Coronary artery (tissue), 2 donors: ENCODE data around the gene PLPP1.

ENCODE experiments used
- DNase-seq: peaks from one replicate; pipeline ENCODE4 v3.0.0-alpha.2; 2017; ENCODE audit warnings: low spot score
- H3K27ac ChIP-seq, 2 donors: fragments of 200-600 bp; sonication (generic); one replicate each; pipeline ENCODE4 v1.5.1; 2016 to 2019
- H3K4me3 ChIP-seq: fragments of 200-600 bp; sonication (generic); 2 replicates; pipeline ENCODE4 v1.5.1; 2016; ENCODE audit warnings: mild to moderate bottlenecking, moderate library complexity
- TF ChIP-seq, protein P1 (sequence below): fragments of 200-600 bp; sonication (generic); IDR thresholded peaks from one replicate; pipeline ENCODE4 v1.5.1; 2019; ENCODE audit warnings: antibody characterized with exemption

Gene PLPP1

GRCh38 chr5:55441107-55441771 lies 93.5 kb downstream of the PLPP1 start:
- DNase-seq: no peak
- TF ChIP-seq, protein P1, sequence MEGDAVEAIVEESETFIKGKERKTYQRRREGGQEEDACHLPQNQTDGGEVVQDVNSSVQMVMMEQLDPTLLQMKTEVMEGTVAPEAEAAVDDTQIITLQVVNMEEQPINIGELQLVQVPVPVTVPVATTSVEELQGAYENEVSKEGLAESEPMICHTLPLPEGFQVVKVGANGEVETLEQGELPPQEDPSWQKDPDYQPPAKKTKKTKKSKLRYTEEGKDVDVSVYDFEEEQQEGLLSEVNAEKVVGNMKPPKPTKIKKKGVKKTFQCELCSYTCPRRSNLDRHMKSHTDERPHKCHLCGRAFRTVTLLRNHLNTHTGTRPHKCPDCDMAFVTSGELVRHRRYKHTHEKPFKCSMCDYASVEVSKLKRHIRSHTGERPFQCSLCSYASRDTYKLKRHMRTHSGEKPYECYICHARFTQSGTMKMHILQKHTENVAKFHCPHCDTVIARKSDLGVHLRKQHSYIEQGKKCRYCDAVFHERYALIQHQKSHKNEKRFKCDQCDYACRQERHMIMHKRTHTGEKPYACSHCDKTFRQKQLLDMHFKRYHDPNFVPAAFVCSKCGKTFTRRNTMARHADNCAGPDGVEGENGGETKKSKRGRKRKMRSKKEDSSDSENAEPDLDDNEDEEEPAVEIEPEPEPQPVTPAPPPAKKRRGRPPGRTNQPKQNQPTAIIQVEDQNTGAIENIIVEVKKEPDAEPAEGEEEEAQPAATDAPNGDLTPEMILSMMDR: no peak
- H3K4me3 ChIP-seq: no peak overlapping the region
- no peak overlapping the region for H3K27ac ChIP-seq

DNA sequence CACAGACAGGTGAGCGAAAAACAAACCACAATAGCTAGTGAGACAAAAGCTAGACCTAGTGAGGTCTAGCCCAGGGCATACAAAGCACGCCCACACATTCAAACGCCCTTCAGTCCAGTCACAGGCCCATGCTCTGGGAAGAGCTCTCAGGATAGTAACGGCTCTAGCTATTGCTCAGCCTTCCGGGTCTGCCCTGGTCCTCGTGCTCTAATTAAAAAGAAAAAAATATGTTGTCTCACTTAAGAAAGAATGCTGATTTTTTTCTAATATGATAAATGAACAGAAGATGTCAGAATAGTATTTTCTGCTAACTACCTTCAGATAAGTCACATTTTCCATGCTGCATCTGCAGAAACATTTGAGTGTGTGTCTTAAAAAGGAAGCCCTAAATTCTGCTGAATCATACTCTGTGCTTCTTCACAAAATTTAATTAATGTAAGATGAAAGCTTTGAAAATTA lies 94.5 kb downstream of the PLPP1 start:
- TF ChIP-seq, protein P1: no peak
- Histone ChIP-seq H3K4me3 (no peak overlapping the region), H3K27ac (peak overlapping the region; percentile 75 to 90)
- no peak for DNase-seq

- H3K4me3 ChIP-seq: no peak overlapping the region
- DNase-seq: no peak
Measured at GRCh38 chr5:55438998-55439397, 95.8 kb downstream of the PLPP1 start.

DNA sequence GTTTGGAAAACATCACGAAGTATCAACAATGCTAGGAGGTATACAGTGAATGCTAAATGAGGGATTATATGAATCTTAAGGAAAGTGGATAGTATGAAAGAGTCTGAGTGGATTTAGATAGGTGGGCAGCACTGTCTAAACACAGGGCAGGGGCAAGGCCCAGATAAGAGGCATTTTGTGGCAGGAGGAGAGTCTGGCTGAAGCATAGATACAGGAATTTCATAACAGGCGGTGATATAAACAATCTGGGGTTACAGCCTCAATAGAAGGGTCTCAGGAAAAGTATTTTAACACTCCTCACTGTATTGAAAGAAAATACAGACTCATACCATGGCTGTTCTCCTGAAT lies 96.9 kb downstream of the PLPP1 start:
- Histone ChIP-seq H3K27ac (peak overlapping the region; percentile 75 to 90), H3K4me3 (peak overlapping the region; percentile 2)
- TF ChIP-seq, protein P1: no peak
- DNase-seq: no peak

More at GRCh38 chr5:55438998-55439397, 95.8 kb downstream of the PLPP1 start:
- H3K27ac ChIP-seq: peak overlapping the region; percentile 75 to 90
- TF ChIP-seq, protein P1: no peak

DNA sequence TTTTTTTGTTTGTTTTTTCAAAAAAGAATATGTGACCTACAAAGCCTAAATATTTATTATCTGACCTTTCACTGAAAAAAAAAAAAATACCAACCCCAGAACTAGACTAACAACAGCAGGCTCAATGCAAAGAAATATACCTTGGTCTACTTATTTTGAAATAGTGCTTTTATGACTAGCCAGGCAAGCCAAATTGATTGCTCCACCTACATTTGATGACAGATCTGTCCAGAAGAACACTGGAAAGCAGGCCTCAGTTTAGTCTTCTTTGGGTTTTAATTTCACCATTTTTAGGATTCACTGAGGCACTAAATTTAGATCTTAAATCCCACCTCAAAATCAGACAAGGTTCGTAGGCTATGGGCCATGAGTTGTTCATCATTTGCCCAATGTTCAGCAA lies 97.3 kb downstream of the PLPP1 start:
- Histone ChIP-seq H3K4me3 (no peak overlapping the region), H3K27ac (peak overlapping the region; percentile 75 to 90)
- TF ChIP-seq, protein P1: no peak
- no peak for DNase-seq

DNA sequence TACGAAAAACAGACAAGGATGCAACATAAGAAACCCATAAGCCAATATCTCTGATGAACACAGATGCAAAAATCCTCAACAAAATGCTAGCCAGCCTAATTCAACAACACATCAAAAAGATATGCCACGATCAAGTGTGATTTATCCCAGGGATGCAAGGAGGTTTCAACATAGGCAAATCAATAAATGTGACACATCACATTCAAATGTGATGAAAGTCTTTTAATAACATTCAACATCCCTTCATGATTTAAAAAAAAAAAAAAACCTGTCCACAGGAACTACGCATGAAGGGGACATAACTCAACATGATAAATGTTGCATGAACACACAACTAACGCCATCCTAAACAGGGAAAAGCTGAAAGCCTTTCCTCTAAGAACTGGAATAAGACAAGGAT lies 102.2 kb downstream of the PLPP1 start:
- Histone ChIP-seq H3K27ac (no peak overlapping the region), H3K4me3 (no peak overlapping the region)
- TF ChIP-seq, protein P1: no peak
- DNase-seq: no peak

GRCh38 chr5:55429613-55430253 lies 105.0 kb downstream of the PLPP1 start:
- TF ChIP-seq, protein P1: no peak
- DNase-seq: no peak
- peak overlapping the region in 1 of 2 donors; percentile 64 for H3K27ac ChIP-seq
- H3K4me3 ChIP-seq: no peak overlapping the region
